Coronary artery (tissue), 2 donors: Measurements from ENCODE around the gene CARD8.

Source experiments
- DNase-seq: peaks from one replicate; pipeline ENCODE4 v3.0.0-alpha.2; 2017; ENCODE audit warnings: low spot score
- H3K27ac ChIP-seq, 2 donors: fragments of 200-600 bp; sonication (generic); one replicate each; pipeline ENCODE4 v1.5.1; 2016 to 2019
- H3K4me3 ChIP-seq: fragments of 200-600 bp; sonication (generic); 2 replicates; pipeline ENCODE4 v1.5.1; 2016; ENCODE audit warnings: mild to moderate bottlenecking, moderate library complexity
- CTCF ChIP-seq: fragments of 200-600 bp; sonication (generic); IDR thresholded peaks from one replicate; pipeline ENCODE4 v1.5.1; 2019; ENCODE audit warnings: antibody characterized with exemption

CARD8 gene

GRCh38 chr19:48182434-48182833 is 73.3 kb downstream of the CARD8 start:
- Histone ChIP-seq H3K4me3 (no peak overlapping the region), H3K27ac (no peak overlapping the region)
- no peak for DNase-seq
- no peak for TF ChIP-seq CTCF

DNA sequence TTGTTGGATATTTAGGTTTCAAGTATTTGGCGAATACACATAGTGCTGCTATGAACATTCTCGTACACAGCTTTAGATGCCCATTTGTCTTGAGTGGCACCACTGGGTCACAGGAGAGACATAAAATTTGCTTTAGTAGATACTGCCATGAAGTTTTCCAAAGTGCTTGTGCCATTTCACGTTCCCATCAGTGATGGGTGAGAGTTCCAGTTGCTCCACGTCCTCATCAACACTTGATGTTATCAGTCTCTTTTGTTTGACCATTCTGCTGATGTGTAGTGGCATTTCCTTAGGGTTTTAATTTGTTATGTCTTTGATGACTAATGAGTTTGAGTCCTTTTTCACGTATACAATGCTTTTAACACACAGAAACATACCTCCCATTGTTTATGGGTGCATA is 74.2 kb downstream of the CARD8 start:
- no peak for TF ChIP-seq CTCF
- DNase-seq: no peak
- Histone ChIP-seq H3K4me3 (no peak overlapping the region), H3K27ac (no peak overlapping the region)

DNA sequence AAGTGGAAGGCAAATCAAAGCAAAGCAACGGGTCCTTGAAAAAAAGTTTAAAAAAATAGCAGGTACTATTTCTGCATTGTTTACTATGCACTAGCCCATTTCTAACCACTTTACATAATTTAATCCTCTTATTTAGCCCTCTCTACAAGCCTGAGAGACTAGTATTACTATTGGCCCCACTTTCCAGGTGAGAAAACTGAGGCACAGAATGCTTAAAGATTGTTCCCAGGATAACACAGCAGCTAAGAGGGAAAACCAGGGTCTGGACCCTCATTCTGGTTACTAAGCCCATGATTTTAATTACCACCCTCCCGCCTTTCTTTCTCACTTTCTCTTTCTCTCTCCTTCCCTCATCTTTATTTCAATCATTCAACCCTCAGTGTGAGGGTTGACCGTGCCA is 79.5 kb downstream of the CARD8 start:
- no peak for DNase-seq
- Histone ChIP-seq H3K4me3 (no peak overlapping the region), H3K27ac (no peak overlapping the region)
- TF ChIP-seq CTCF: no peak

DNA sequence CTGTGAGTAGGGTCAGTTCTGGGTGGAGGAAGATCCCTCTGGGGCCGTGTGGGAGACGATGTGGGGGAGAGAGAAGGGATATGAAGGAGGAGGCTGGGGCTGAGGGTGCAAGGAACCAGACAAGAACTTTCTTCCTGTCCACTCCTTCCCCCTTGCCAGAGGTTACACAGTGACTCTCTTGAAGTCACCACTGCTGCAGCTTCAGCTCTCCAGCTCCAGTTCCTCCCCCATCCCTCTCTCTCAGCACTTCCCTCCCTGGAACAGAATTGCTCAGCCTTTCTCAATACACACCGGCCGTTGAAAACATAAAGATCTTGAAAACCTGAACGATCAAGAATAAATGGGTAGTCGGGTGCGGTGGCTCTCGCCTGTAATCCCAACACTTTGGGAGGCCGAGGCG is 80.1 kb downstream of the CARD8 start:
- no peak for TF ChIP-seq CTCF
- DNase-seq: no peak

GRCh38 chr19:48174445-48175030 is 81.2 kb downstream of the CARD8 start:
- TF ChIP-seq CTCF: no peak
- DNase-seq: no peak
- H3K27ac ChIP-seq: no peak overlapping the region
- H3K4me3 ChIP-seq: no peak overlapping the region

More for the DNA sequence above, 80.1 kb downstream of the CARD8 start:
- H3K27ac ChIP-seq: no peak overlapping the region
- no peak overlapping the region for H3K4me3 ChIP-seq

- H3K4me3 ChIP-seq: no peak overlapping the region
- no peak overlapping the region for H3K27ac ChIP-seq
- no peak for DNase-seq
- TF ChIP-seq CTCF: no peak
These were observed 84.0 kb downstream of the CARD8 start for GRCh38 chr19:48171710-48172109.

DNA sequence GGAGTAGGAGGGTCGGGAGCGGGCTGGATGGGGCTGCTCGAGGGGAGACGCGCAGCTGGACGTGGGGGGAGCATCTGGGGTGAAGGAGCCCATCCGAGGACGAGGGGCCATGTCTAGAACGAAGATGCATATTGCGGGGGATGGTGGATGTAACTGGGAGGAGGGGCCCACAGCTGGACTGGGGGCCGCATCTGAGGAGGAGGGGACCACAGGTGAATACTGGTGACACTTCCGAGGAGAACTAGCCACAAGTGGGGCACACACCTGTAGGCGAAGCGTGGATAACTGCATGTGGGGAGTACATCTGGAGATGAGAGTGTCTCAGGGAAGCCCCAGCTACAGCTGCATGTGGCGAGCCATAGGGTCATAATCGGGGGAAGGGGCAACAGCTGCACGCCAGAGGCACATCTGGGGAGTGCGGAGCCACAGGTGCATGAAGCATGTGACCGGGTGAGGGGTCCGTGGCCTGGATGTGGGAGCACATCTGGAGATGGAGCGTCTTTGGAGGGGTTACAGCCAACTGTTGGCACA is 84.8 kb downstream of the CARD8 start:
- Histone ChIP-seq H3K27ac (peak overlapping the region; percentile 76 to 96), H3K4me3 (peak overlapping the region; percentile 86)
- no peak for TF ChIP-seq CTCF
- DNase-seq: no peak
